TTC549 (cell line): ENCODE data around the gene CRIP2.

Source experiments
- FAIRE-seq: peaks from 2 replicates; lab custom pipeline; 2012; peaks lifted over from hg19 to GRCh38; lab: Jason Lieb, UNC

The CRIP2 gene

DNA sequence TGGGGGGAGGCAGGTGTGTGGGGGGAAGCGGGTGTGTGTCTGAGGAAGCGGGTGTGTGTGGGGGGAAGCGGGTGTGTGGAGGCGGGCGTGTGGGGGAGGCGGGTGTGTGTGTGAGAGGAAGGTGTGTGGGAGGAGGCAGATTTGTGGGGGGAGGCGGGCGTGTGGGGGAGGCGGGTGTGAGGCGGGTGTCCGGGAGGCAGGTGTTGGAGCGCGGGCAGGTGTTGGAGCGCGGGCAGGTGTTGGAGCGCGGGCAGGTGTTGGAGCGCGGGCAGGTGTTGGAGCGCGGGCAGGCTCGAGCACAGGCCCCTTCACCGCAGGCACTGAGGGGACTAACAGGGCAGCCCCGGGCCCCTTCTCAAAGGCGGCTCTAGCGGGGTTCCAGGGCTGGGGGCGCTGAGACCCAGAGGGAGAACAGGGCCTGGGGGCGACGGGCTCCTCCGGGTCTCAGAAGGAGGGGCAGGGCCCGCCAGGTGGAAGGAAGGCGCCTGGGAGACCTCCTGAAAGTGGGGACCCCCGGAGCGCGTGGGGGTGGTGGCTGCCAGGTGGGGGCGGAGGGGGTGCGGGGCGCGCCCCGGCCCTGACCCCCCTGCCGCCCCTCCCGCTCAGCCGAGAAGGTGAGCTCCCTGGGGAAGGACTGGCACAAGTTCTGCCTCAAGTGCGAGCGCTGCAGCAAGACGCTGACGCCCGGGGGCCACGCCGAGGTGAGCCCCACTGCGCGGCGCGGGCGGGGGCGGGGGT lies 3.2 kb downstream of the CRIP2 start:
- no peak for FAIRE-seq

- no peak for FAIRE-seq
These were observed 4.0 kb downstream of the CRIP2 start for GRCh38 chr14:105478398-105479251.

GRCh38 chr14:105479431-105480158 lies 5.0 kb downstream of the CRIP2 start:
- no peak for FAIRE-seq

- no peak for FAIRE-seq
These were observed 5.7 kb downstream of the CRIP2 start for GRCh38 chr14:105480199-105480746.

DNA sequence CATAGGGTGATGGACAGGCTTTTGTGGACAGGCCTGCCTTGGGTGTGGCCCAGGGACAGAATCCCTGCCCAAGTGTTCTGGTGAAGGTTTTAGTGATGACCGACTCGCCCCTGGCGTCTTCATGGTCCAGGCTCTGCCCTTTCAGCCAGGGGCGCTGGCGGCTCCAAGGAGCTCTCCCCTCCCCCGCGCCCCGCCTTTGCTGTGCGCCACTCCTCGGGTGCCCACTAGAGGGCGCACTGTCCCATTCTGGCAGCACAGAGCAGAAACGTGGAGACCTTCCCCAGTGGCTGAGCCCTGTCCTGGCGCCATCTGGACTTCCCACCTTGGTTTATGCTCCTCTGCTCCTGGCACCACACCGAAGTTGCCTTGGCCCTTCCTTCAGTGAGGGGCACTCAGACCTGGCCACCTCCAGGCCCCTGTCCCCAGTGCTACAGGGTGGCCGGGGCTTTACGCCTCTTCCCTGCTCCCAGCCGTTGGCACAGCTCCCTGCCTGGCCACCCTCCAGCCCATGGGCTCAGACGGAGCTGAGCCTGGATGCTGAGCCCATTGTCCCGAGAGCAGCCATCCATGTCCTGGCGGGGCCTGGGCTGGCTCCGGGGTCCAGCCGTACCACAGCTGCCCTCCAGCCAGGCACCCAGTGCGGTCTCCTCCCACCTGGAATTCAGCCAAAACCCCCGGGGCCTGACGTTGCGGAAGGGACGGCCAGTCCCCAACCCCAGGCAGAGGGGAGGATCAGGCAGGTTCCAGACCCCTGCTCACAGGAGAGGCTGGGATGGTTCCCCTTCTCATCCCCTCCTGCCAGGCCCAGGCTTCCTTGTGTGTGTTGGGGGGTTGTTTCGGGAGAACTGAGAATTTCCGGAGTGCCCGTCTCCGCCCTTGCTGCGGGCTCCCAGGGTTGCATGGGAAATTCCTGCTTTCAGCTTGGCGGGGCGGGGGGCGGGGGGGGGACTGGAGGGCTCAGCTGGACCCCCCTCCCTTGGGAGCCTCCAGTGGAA lies 6.5 kb downstream of the CRIP2 start:
- peak; percentile 86 for FAIRE-seq

GRCh38 chr14:105481886-105482457 lies 7.4 kb downstream of the CRIP2 start:
- FAIRE-seq = no peak

DNA sequence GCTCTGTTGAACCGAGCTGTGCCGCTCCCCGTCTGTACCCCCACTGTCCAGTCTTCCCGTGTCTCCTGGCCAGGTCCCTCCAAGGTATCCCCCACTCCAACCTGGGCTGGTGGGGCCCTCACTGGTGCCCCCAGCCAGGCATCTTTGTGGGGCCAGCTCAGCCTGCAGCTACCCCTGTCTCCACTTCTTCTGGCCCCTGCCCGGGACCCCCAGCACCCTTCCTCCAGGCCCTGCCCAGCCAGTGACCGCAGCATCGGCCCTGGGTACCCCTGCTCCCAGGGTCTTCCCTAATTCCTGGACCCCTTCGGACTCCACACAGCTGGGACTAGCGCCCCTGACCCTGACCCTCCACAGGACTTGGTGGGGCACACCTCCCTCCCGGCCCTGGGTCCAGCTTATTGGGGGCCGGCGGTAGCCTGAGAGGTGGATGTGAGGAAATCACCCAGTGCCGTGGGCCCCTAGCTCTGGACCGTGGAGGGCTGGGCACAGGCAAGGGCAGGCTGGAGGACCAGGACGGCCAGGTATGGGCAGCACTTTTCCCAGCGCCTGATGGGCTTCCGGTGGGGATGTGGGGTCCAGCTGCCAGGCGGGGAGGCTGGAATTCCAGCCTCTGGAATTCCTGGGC lies 8.0 kb downstream of the CRIP2 start:
- FAIRE-seq = no peak

- no peak for FAIRE-seq
These were observed 8.9 kb downstream of the CRIP2 start for GRCh38 chr14:105483300-105484068.

GRCh38 chr14:105484069-105484996 lies 9.7 kb downstream of the CRIP2 start:
- no peak for FAIRE-seq

GRCh38 chr14:105484997-105485393 lies 10.4 kb downstream of the CRIP2 start:
- FAIRE-seq = no peak

- no peak for FAIRE-seq
These were observed 11.1 kb downstream of the CRIP2 start for GRCh38 chr14:105485739-105486162.

DNA sequence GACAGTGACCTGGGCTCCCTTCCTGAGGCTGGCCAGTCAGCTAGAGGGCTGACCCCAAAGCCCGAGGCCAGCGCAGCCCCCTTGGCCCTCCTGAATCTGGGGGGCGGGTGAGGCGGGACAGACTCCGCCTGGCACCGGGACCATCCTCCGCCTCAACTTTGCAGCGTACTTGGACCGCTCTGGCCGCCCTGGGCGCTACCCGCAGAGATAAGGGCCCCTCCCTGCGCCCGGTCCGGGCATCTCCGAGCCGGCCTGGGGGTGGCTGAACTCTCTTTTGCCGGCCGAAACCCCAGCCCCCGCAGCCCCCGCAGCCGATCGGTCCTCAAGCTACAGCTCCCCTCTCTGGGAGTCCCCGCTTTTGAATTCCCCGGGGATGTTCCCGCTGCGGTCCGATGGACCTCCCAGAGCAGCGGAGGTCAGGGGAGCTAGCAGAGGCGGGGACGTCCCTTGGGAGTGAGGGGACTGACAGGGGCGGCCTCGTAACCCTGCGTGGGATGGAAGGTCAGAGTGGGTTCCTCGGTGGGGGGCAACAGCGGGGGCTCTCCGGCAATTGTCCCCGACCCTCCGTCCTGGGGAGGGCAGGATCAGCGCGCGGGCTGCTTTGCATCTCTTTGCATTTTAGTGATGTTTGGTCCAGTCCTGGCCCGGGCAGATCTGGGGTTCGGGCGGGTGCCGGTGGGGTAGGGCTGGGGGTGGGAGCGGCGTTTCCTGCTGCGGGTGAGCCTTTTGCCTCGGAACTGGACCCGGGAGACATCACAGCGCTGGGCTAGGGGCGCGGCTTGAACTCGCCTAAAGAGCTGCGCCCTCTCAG lies 11.7 kb downstream of the CRIP2 start, which contains the start of gene CRIP1:
TSS of gene CRIP1 (plus strand) at position 724 of the 811 bp plus-strand sequence. CDS start 374 bp downstream, outside the sequence.
- FAIRE-seq = no peak

DNA sequence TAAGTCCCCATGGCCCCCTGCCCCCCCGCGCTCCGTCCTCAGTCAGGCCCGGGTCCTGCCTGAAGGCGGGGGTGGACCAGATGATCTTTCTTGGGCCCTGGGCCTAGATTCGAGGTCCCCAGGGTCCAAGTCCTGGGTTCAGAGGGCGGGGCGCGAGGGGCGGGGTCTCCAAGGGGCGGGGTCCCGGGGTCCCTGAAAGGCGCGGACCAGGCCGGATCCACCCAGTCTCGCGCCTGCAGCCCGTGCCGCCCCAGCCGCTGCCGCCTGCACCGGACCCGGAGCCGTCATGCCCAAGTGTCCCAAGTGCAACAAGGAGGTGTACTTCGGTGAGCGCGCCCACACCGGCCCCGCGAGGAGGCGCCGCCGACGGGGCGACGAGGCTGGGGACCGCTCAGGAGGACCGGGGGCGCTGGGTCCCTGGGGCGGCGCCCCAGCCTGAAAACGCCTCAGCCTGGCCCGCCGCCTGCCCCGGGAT lies 12.4 kb downstream of the CRIP2 start:
- no peak for FAIRE-seq

- no peak for FAIRE-seq
These were observed 12.9 kb downstream of the CRIP2 start for GRCh38 chr14:105487449-105487985.

DNA sequence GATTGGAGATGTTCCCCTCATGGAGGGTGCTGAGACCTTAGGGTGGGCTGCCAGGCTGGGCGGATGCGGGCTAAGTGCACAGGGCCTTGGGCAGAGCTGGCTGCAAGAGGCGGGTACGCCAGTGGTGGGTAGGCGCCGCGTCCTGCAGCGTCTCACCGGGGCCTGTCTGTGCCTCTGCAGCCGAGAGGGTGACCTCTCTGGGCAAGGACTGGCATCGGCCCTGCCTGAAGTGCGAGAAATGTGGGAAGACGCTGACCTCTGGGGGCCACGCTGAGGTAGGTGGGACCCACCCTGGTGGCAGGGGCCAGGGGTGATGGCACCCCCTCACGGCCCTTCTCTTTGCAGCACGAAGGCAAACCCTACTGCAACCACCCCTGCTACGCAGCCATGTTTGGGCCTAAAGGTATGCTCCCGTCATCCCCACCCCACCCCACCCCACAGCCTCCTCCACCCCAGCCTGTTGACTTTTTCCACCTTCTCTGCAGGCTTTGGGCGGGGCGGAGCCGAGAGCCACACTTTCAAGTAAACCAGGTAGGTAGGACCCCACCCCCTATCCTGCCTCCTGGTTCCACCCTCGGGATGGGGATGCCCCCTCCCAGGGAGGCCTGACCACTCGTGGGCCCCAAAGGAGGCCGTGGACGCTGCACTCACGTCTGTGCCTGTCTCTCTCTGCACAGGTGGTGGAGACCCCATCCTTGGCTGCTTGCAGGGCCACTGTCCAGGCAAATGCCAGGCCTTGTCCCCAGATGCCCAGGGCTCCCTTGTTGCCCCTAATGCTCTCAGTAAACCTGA lies 13.6 kb downstream of the CRIP2 start:
- no peak for FAIRE-seq
